ENCODE measurements around the gene JMJD1C. TPM values are rescaled to one million over a fixed set of nuclear protein-coding genes. Genes with fewer than 3 reads are reported as not detected.

Gene JMJD1C
- total RNA-seq, 1 experiment from 2014 or later, result 91.9 TPM

DNA sequence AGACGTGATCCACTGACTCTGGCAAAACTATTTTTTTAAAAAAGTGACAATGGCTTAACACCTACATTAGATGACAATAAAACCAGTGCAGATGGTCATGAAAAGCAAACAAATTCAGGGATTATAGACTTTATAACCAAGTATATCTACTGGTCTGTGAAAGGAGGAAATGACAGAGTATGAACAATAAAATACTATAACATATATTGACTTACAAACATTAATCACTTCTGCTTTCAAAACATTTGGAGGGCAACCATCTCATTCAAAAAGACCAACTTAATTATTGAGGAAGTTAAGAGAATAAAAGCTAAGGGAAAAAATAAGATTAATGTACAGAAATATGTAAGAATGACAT is 34.8 kb downstream of the JMJD1C start:
- intact Hi-C loops (cut with micrococcal nuclease), result no loop called here
- Mint-ChIP-seq H3K9me3 (ENCODE audit: unreplicated experiment) (no peaks in the 10 kb centered on the region), H3K36me3 (ENCODE audit: insufficient read depth, unreplicated experiment) (peaks cover 8% of the 10 kb centered on the region), H3K27ac (ENCODE audit: low read depth, unreplicated experiment) (peak overlapping the region; percentile 88), H3K27me3 (ENCODE audit: insufficient read depth, unreplicated experiment) (no peaks in the 10 kb centered on the region), H3K4me3 (ENCODE audit: unreplicated experiment) (no peak overlapping the region), H3K4me1 (ENCODE audit: insufficient read depth, unreplicated experiment) (peaks cover 36% of the 10 kb centered on the region)
- TF ChIP-seq, protein P1, sequence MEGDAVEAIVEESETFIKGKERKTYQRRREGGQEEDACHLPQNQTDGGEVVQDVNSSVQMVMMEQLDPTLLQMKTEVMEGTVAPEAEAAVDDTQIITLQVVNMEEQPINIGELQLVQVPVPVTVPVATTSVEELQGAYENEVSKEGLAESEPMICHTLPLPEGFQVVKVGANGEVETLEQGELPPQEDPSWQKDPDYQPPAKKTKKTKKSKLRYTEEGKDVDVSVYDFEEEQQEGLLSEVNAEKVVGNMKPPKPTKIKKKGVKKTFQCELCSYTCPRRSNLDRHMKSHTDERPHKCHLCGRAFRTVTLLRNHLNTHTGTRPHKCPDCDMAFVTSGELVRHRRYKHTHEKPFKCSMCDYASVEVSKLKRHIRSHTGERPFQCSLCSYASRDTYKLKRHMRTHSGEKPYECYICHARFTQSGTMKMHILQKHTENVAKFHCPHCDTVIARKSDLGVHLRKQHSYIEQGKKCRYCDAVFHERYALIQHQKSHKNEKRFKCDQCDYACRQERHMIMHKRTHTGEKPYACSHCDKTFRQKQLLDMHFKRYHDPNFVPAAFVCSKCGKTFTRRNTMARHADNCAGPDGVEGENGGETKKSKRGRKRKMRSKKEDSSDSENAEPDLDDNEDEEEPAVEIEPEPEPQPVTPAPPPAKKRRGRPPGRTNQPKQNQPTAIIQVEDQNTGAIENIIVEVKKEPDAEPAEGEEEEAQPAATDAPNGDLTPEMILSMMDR (IDR thresholded peaks at IDR 0.05; ENCODE audit: unreplicated experiment), result no peak
- ChIA-PET CTCF (interaction anchor here (0.6 kb wide), 1 partner anchor 92 kb away, joined by 3 read pairs; no protein-coding TSS in a partner anchor), POLR2A (interaction anchor here (0.7 to 1.9 kb wide), 11 partner anchors 14 to 195 kb away, joined by 3 to 7 read pairs (median 4); no protein-coding TSS in a partner anchor)
- BruUV-seq (replicated peaks), result no TSS peak
- DNase-seq (ENCODE audit: unreplicated experiment), result no peak

DNA sequence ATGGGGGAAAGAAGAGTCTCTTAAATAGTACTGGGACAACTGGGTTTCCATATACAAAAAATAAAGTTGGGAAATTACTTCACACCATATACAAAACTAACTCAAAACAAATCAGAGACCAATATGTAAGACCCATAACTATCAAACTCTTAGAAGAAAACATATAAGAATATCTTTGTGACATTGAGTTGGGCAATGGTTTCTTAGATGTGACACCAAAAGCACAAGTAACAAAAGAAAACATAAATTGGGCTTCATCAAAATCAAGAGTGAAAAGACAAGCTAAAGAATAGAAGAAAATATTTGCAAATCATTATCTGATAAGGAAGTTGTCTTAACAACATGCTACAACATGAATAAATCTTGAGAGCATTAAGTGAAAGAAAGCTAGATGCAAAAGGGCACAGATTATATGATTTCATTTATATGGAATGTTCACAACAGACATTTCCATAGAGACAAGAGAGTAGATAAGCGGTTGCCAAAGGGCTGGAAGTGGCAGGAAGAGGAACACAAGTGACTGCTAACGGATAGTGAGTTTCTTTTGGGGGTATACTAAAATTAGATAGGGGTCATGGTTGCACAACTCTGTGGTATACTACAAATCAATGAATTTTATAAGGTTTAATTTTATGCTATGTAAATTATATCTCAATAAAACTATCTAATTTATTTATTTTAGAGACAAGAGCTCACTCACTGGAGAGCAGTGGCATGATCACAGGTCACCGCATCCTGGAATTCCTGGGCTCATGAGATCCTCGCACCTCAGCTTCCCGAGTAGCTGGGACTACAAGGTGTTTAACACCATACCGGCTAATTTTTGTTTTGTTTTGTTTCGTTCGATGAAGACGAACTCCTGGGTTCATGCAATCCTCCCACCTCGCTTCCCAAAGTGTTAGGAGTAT is 35.4 kb downstream of the JMJD1C start:
- Mint-ChIP-seq H3K36me3 (ENCODE audit: insufficient read depth, unreplicated experiment) (peaks cover 8% of the 10 kb centered on the region), H3K27me3 (ENCODE audit: insufficient read depth, unreplicated experiment) (no peaks in the 10 kb centered on the region), H3K9me3 (ENCODE audit: unreplicated experiment) (no peaks in the 10 kb centered on the region), H3K4me3 (ENCODE audit: unreplicated experiment) (peak overlapping the region; percentile 16), H3K4me1 (ENCODE audit: insufficient read depth, unreplicated experiment) (peaks cover 36% of the 10 kb centered on the region), H3K27ac (ENCODE audit: low read depth, unreplicated experiment) (peak overlapping the region; percentile 88)
- DNase-seq (ENCODE audit: unreplicated experiment), result peak; percentile 28
- BruUV-seq (replicated peaks), result no TSS peak
- intact Hi-C loops (cut with micrococcal nuclease), result no loop called here
- CTCF ChIA-PET, result interaction anchor here (0.6 to 0.9 kb wide), 3 partner anchors 69 to 95 kb away, joined by 3 to 4 read pairs (median 3); no protein-coding TSS in a partner anchor
- POLR2A ChIA-PET, result interaction anchor here (0.6 to 1.9 kb wide), 15 partner anchors 8 to 270 kb away, joined by 3 to 7 read pairs (median 4); partner anchors contain the start of gene JMJD1C
- TF ChIP-seq, protein P1 (IDR thresholded peaks at IDR 0.05; ENCODE audit: unreplicated experiment), result no peak

DNA sequence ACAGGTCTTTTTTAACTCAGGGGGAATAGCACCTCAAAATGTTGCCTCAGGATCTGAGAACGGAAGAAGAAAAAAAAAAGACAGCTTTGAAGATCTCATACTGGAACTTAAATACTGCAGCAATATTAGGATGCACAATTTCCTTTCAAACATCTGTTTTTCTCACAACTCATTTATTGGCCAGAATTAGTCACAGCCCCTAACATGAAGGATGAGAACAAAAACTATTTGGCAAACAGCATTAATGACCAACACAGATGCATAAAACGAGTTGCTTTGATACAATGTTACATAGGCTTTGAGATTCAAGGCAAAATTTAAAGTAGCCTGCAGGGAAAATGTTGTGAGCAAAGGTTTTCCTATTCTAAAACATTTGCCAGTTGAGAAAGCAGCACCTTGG is 36.5 kb downstream of the JMJD1C start:
- no TSS peak for BruUV-seq (replicated peaks)
- Mint-ChIP-seq H3K36me3 (ENCODE audit: insufficient read depth, unreplicated experiment) (peaks cover 8% of the 10 kb centered on the region), H3K4me3 (ENCODE audit: unreplicated experiment) (no peak overlapping the region), H3K27ac (ENCODE audit: low read depth, unreplicated experiment) (peak overlapping the region; percentile 88), H3K27me3 (ENCODE audit: insufficient read depth, unreplicated experiment) (no peaks in the 10 kb centered on the region), H3K4me1 (ENCODE audit: insufficient read depth, unreplicated experiment) (peaks cover 27% of the 10 kb centered on the region), H3K9me3 (ENCODE audit: unreplicated experiment) (no peaks in the 10 kb centered on the region)
- ChIA-PET POLR2A (interaction anchor here (0.6 to 1.9 kb wide), 6 partner anchors 9 to 127 kb away, joined by 3 to 6 read pairs (median 4); partner anchors contain the start of gene JMJD1C), CTCF (no interaction called here)
- no peak for DNase-seq (ENCODE audit: unreplicated experiment)
- TF ChIP-seq, protein P1 (IDR thresholded peaks at IDR 0.05; ENCODE audit: unreplicated experiment), result no peak
- intact Hi-C loops (cut with micrococcal nuclease), result no loop called here

DNA sequence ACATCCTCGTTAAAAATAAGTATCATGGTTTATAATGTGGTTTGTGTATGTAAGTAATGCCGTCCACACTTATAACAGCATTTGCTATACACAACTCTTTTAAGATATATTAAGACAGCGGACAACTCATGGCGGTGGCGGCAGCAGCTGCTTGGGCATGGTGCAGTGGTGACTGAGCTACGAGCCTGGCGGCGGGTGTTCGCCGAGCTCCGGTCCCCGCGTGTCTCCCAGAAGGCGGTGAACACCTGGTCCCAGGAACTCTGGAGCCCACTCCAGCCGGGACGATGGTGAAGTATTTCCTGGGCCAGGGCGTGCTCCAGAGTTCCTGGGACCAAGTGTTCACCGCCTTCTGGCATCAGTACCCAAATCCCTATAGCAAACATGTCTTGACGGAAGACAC is 38.8 kb downstream of the JMJD1C start:
- Mint-ChIP-seq H3K9me3 (ENCODE audit: unreplicated experiment) (no peaks in the 10 kb centered on the region), H3K4me3 (ENCODE audit: unreplicated experiment) (no peak overlapping the region), H3K27me3 (ENCODE audit: insufficient read depth, unreplicated experiment) (no peaks in the 10 kb centered on the region), H3K36me3 (ENCODE audit: insufficient read depth, unreplicated experiment) (peaks cover 4% of the 10 kb centered on the region), H3K27ac (ENCODE audit: low read depth, unreplicated experiment) (no peak overlapping the region), H3K4me1 (ENCODE audit: insufficient read depth, unreplicated experiment) (peaks cover 20% of the 10 kb centered on the region)
- TF ChIP-seq, protein P1 (IDR thresholded peaks at IDR 0.05; ENCODE audit: unreplicated experiment), result no peak
- POLR2A ChIA-PET, result interaction anchor here (0.6 to 1.2 kb wide), 2 partner anchors 9 to 40 kb away, joined by 3 read pairs; no protein-coding TSS in a partner anchor
- CTCF ChIA-PET, result no interaction called here
- no TSS peak for BruUV-seq (replicated peaks)
- intact Hi-C loops (cut with micrococcal nuclease), result no loop called here
- DNase-seq (ENCODE audit: unreplicated experiment), result no peak

All from MCF 10A (cell line).